Neural progenitor cell (in vitro differentiated cells): Measurements from ENCODE around the gene CAPG.
"Not testable (repeated sequence)": the region's sequence is repeated elsewhere in the genome, so short reads cannot be mapped to it uniquely, and the experiment has no call there.

Experiments used
- EZH2 ChIP-seq: fragments of 200-600 bp; sonication (generic); IDR thresholded peaks from 2 replicates; pipeline ENCODE4 v1.6.1; 2017; ENCODE audit warnings: antibody characterized with exemption, mild to moderate bottlenecking, moderate library complexity
- TF ChIP-seq, protein P1 (sequence below): fragments of 200-600 bp; sonication (generic); IDR thresholded peaks from 2 replicates; pipeline ENCODE4 v1.5.1; 2017; ENCODE audit warnings: antibody characterized with exemption, mild to moderate bottlenecking

DNA sequence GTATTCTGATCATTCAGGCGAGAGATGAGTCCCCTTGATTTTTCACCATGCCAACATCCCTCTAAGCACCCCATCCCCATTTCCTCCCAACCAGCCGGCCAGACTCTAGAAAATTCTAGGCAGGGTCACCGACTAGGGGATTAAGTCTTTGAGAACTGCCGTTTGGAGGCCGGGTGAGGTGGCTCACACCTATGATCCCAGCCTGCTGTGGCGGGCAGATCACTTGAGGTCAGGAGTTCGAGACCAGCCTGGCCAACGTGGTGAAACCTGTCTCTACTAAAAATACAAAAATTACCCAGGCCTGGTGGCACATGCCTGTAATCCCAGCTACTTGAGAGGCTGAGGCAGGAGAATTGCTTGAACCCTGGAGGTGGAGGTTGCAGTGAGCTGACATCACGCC lies 29.4 kb upstream of the CAPG start:
- TF ChIP-seq, protein P1, sequence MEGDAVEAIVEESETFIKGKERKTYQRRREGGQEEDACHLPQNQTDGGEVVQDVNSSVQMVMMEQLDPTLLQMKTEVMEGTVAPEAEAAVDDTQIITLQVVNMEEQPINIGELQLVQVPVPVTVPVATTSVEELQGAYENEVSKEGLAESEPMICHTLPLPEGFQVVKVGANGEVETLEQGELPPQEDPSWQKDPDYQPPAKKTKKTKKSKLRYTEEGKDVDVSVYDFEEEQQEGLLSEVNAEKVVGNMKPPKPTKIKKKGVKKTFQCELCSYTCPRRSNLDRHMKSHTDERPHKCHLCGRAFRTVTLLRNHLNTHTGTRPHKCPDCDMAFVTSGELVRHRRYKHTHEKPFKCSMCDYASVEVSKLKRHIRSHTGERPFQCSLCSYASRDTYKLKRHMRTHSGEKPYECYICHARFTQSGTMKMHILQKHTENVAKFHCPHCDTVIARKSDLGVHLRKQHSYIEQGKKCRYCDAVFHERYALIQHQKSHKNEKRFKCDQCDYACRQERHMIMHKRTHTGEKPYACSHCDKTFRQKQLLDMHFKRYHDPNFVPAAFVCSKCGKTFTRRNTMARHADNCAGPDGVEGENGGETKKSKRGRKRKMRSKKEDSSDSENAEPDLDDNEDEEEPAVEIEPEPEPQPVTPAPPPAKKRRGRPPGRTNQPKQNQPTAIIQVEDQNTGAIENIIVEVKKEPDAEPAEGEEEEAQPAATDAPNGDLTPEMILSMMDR: not testable (repeated sequence)
- TF ChIP-seq EZH2: not testable (repeated sequence)
